Nephron progenitor cell (in vitro differentiated cells): Measurements from ENCODE around the gene RHOU.

Source experiments
- DNase-seq: peaks from one replicate; pipeline ENCODE4 v3.0.0; 2021
- H3K27ac Mint-ChIP-seq: 2 replicates; pipeline ENCODE4 v1.8.0; 2021; ENCODE audit warnings: mild to moderate bottlenecking, moderate library complexity, mixed read lengths
- H3K27me3 Mint-ChIP-seq: 2 replicates; pipeline ENCODE4 v1.8.0; 2021; ENCODE audit warnings: mild to moderate bottlenecking, low read depth, mixed read lengths; ENCODE audit not compliant: poor library complexity
- H3K36me3 Mint-ChIP-seq: 2 replicates; pipeline ENCODE4 v1.8.0; 2021; ENCODE audit warnings: low read depth, mixed read lengths
- H3K4me1 Mint-ChIP-seq: 2 replicates; pipeline ENCODE4 v1.8.0; 2021; ENCODE audit warnings: mixed read lengths
- H3K4me3 Mint-ChIP-seq: 2 replicates; pipeline ENCODE4 v1.8.0; 2021; ENCODE audit warnings: mild to moderate bottlenecking, moderate library complexity, mixed read lengths
- H3K9me3 Mint-ChIP-seq: 2 replicates; pipeline ENCODE4 v1.8.0; 2021; ENCODE audit warnings: mild to moderate bottlenecking, moderate library complexity, mixed read lengths
- CTCF ChIP-seq: fragments of 200-600 bp; sonication (generic); IDR thresholded peaks from 2 replicates; pipeline ENCODE4 v1.5.0; 2021; ENCODE audit warnings: antibody characterized with exemption

Gene RHOU

GRCh38 chr1:228754646-228755268, 19.5 kb downstream of the RHOU start:
- H3K9me3 Mint-ChIP-seq, result peaks cover 5% of the 10 kb centered on the region
- no peak for DNase-seq
- no peak overlapping the region for H3K4me3 Mint-ChIP-seq
- TF ChIP-seq CTCF, result no peak
- no peak overlapping the region for H3K27ac Mint-ChIP-seq
- no peaks in the 10 kb centered on the region for H3K36me3 Mint-ChIP-seq
- peaks cover 16% of the 10 kb centered on the region for H3K27me3 Mint-ChIP-seq
- peaks cover 43% of the 10 kb centered on the region for H3K4me1 Mint-ChIP-seq

GRCh38 chr1:228755800-228756199, 20.5 kb downstream of the RHOU start:
- Mint-ChIP-seq H3K36me3 (no peaks in the 10 kb centered on the region), H3K4me1 (peaks cover 41% of the 10 kb centered on the region), H3K9me3 (peaks cover 5% of the 10 kb centered on the region), H3K27ac (peak overlapping the region; percentile 23), H3K4me3 (no peak overlapping the region), H3K27me3 (peaks cover 15% of the 10 kb centered on the region)
- no peak for TF ChIP-seq CTCF
- no peak for DNase-seq

GRCh38 chr1:228756457-228756856, 21.2 kb downstream of the RHOU start:
- Mint-ChIP-seq H3K27me3 (peaks cover 9% of the 10 kb centered on the region), H3K27ac (no peak overlapping the region), H3K36me3 (no peaks in the 10 kb centered on the region), H3K4me1 (peaks cover 35% of the 10 kb centered on the region), H3K4me3 (no peak overlapping the region), H3K9me3 (peaks cover 5% of the 10 kb centered on the region)
- TF ChIP-seq CTCF, result no peak
- no peak for DNase-seq

- Mint-ChIP-seq H3K9me3 (peaks cover 5% of the 10 kb centered on the region), H3K27ac (no peak overlapping the region), H3K4me1 (peaks cover 41% of the 10 kb centered on the region), H3K27me3 (peaks cover 7% of the 10 kb centered on the region), H3K36me3 (no peaks in the 10 kb centered on the region), H3K4me3 (no peak overlapping the region)
- no peak for TF ChIP-seq CTCF
- no peak for DNase-seq
Measured at GRCh38 chr1:228758447-228758846, 23.2 kb downstream of the RHOU start.

GRCh38 chr1:228760979-228761378, 25.7 kb downstream of the RHOU start:
- no peak overlapping the region for H3K27ac Mint-ChIP-seq
- peaks cover 25% of the 10 kb centered on the region for H3K4me1 Mint-ChIP-seq
- peaks cover 5% of the 10 kb centered on the region for H3K9me3 Mint-ChIP-seq
- no peak for DNase-seq
- no peak for TF ChIP-seq CTCF
- no peak overlapping the region for H3K4me3 Mint-ChIP-seq
- H3K27me3 Mint-ChIP-seq, result peaks cover 7% of the 10 kb centered on the region
- H3K36me3 Mint-ChIP-seq, result no peaks in the 10 kb centered on the region

- H3K36me3 Mint-ChIP-seq, result no peaks in the 10 kb centered on the region
- DNase-seq, result no peak
- TF ChIP-seq CTCF, result no peak
- peaks cover 9% of the 10 kb centered on the region for H3K27me3 Mint-ChIP-seq
- H3K27ac Mint-ChIP-seq, result no peak overlapping the region
- no peak overlapping the region for H3K4me3 Mint-ChIP-seq
- peaks cover 26% of the 10 kb centered on the region for H3K4me1 Mint-ChIP-seq
- H3K9me3 Mint-ChIP-seq, result no peaks in the 10 kb centered on the region
Measured at GRCh38 chr1:228763561-228763960, 28.3 kb downstream of the RHOU start.
